ENCODE results near the gene LRRC70.

LRRC70 gene

GRCh38 chr5:62575066-62575465 lies 3.6 kb upstream of the LRRC70 start:
- DNase-seq, result no peak

DNA sequence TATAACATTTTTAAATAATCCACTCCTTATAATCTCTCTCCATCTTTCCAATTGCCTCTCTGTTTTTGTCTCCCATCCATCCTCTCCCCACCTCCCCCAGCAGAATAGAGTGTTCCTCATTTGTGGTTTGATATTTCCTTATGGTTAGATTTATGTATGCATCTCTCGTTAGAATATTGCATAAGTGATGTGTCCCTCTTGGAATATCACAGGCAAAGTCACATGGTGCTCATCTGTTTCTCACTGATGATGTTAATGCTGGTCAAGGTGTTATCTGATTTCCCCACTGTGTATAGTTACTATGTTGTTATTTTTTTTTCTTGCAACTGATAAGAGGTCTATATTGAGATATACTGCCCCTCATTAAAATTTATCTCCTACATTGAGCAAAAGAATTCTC lies 3.1 kb upstream of the LRRC70 start:
- no peak for DNase-seq

DNA sequence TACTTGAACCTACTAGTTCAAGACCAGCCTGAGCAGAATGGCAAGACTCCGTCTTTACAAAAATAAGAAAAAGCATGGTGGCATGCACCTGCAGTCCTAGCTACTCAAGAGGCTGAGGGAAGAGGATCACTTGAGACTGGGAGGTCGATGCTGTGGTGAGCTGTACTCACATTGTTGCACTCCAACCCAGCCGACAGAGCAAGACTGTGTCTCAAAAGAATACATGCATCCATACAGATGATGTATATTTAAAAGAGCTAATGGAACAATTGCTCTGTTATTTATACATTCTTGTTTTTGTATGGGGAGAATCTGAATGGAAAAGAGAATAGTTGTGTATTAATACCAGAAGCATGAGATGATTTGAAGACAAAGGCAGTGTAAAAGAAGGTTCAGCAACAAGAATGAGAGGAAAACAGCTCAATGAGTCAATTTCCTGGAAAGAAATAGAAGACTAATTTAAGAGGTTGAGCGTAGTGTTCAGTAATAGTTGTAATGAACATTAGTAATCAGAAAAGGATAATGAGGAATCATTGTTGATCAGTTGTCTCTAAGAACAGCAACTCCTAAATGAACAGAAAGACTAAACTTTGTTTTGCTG lies 1.9 kb upstream of the LRRC70 start:
- no peak for DNase-seq

- DNase-seq, result no peak
Observed at GRCh38 chr5:62577488-62577887, 1.1 kb upstream of the LRRC70 start.

GRCh38 chr5:62579761-62580160 lies 1.1 kb downstream of the LRRC70 start:
- no peak for DNase-seq

- DNase-seq, result no peak
Observed at GRCh38 chr5:62581836-62582597, 3.4 kb downstream of the LRRC70 start.

- no peak for DNase-seq
Observed at GRCh38 chr5:62584391-62584790, 5.8 kb downstream of the LRRC70 start.

GRCh38 chr5:62585306-62585705 lies 6.7 kb downstream of the LRRC70 start:
- no peak for DNase-seq

- DNase-seq, result no peak
Observed at GRCh38 chr5:62585751-62586150, 7.1 kb downstream of the LRRC70 start.

GRCh38 chr5:62587737-62588136 lies 9.1 kb downstream of the LRRC70 start:
- DNase-seq, result no peak

DNA sequence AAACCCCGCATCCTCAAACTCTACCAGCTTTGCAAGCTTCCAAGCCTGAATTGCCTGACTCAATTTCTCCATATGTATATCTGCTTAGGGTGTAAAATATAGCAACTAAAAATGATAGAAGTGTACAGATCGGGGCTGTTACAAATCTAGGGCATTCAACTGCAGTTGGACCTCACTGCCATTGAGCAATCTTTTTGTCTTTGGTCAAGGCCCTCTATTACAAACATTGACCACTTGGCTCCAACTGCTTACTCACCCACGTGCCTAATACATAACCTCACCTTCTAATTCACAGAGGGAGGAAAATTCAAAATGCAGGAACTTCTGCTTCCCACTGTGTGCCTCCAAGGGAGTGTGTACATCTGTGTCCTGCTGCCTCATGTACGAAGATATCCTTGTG lies 10.0 kb downstream of the LRRC70 start:
- no peak for DNase-seq

GRCh38 chr5:62589504-62589903 lies 10.9 kb downstream of the LRRC70 start:
- DNase-seq, result no peak

GRCh38 chr5:62590387-62590786 lies 11.8 kb downstream of the LRRC70 start:
- no peak for DNase-seq

DNA sequence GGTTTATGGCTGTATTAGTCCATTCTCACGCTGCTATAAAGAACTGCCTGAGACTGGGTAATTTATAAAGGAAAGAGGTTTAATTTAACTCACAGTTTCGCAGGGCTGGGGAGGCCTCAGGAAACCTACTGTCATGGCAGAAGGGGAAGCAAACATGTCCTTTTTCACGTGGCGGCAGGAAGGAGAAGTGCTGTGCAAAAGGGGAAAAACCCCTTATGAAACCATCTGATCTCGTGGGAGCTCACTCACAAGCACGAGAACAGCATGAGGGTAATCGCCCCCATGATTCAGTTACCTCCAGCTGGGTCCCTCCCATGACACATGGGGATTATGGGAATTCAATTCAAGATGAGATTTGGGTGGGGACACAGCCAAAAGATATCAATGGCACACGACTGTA lies 13.9 kb downstream of the LRRC70 start:
- DNase-seq, result no peak

- no peak for DNase-seq
Observed at GRCh38 chr5:62593331-62593730, 14.7 kb downstream of the LRRC70 start.

GRCh38 chr5:62594364-62594984 lies 15.9 kb downstream of the LRRC70 start:
- no peak for DNase-seq

DNA sequence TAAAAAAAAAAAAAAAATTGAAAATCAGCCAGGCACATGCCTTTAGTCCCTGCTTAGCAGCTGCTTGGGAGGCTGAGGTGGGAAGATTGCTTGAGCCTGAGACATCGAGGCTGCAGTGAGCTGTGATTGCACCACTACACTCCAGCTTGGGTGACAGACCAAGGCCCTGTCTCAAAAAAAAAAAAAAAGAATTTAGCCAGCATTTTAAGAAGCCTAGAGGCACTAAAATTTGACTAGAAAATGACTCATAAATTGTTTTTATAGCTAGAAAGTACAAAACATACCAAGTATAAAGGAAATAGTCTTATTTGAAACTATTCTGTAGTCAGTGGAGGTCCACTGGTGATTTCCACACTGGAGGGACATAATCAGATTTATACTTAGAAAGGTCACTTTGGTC lies 17.5 kb downstream of the LRRC70 start:
- DNase-seq, result no peak

- no peak for DNase-seq
Observed at GRCh38 chr5:62596691-62597090, 18.1 kb downstream of the LRRC70 start.

GRCh38 chr5:62597314-62597713 lies 18.7 kb downstream of the LRRC70 start:
- no peak for DNase-seq

- no peak for DNase-seq
Observed at GRCh38 chr5:62600560-62601252, 22.1 kb downstream of the LRRC70 start.

DNA sequence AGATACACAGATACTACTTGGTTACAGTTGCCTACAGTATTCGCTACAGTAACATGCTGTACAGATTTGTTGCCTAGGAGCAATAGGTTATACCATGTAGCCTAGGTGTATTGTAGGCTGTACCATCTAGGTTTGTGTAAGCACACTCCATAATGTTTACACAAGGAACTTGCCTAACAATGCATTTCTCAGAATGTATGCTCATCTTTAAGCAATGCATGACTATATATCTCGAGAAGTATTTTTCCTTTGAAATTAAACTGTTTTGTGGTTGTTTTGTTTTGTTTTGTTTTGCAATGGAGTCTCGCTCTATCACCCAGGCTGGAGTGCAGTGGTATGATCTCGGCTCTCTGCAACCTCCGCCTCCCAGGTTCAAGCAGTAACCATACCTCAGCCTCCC lies 25.3 kb downstream of the LRRC70 start:
- no peak for DNase-seq

GRCh38 chr5:62605638-62606037 lies 27.0 kb downstream of the LRRC70 start:
- no peak for DNase-seq

- DNase-seq, result no peak
Observed at GRCh38 chr5:62606878-62607277, 28.3 kb downstream of the LRRC70 start.

- no peak for DNase-seq
Observed at GRCh38 chr5:62607615-62608014, 29.0 kb downstream of the LRRC70 start.
